HCT116 (cell line): ENCODE data around the gene BEGAIN. TPM values are rescaled to one million over a fixed set of nuclear protein-coding genes. Genes with fewer than 3 reads are reported as not detected.

Source experiments
- ATAC-seq: fragments of 200-7000 bp; cut with Tn5 transposase; 2 replicates; pipeline ENCODE4 v1.9.1; 2020; ENCODE audit warnings: mild to moderate bottlenecking, moderate library complexity
- BruUV-seq: library from RNA; stranded (reverse); fragments of 400-500 nt; replicated peaks from 2 replicates; lab custom pipeline; 2021; lab: Mats Ljungman, UMichigan
- CTCF ChIA-PET: fragments of 300-600 bp; sonication (Branson Sonifier 250); formaldehyde crosslinking; loops from one replicate; lab custom pipeline; 2021; ENCODE audit warnings: antibody characterized with exemption; lab: Charles Lee
- POLR2A ChIA-PET: fragments of 300-600, 350-600 bp; sonication (Branson Sonifier 250); formaldehyde crosslinking; loops from one replicate; lab custom pipeline; 2021; ENCODE audit warnings: antibody characterized with exemption; lab: Charles Lee
- RAD21 ChIA-PET, 2 experiments: fragments of 300-600 bp; sonication (Branson Sonifier 250); formaldehyde crosslinking; loops; one replicate each; lab custom pipeline; 2023; ENCODE audit warnings: low total read pairs in 2 of 2; ENCODE audit not compliant: uncharacterized antibody in 2 of 2, unreplicated experiment in 2 of 2, low non-redundant PET in 1 of 2; lab: Charles Lee
- DNase-seq: peaks from one replicate; pipeline ENCODE4 v3.0.0-alpha.2; 2010; ENCODE audit warnings: low read depth, low spot score
- H2AFZ ChIP-seq: fragments of 200-600 bp; shearing (Covaris generic), sonication (generic); 2 replicates; pipeline ENCODE4 v1.6.1; 2017; ENCODE audit warnings: low read depth, mixed run types, mixed read lengths, antibody characterized with exemption, low read length; ENCODE audit not compliant: poor library complexity, severe bottlenecking
- H3K27ac ChIP-seq: 2 replicates; pipeline ENCODE4 v1.5.1; 2012; ENCODE audit warnings: low read depth, low read length
- H3K27me3 ChIP-seq: fragments of 200-600 bp; sonication (generic); 2 replicates; pipeline ENCODE4 v1.6.1; 2016; ENCODE audit warnings: mixed run types, low read length, mixed read lengths; ENCODE audit not compliant: insufficient read depth
- H3K36me3 ChIP-seq, 2 experiments: fragments of 200-500 bp in 1 of 2; fragments of 200-600 bp in 1 of 2; sonication (Bioruptor generic) in 1 of 2; sonication (generic) in 1 of 2; 2 replicates each; pipeline versions ENCODE4 v1.5.1 to v1.6.1; 2014 to 2016; ENCODE audit warnings: low read length in 2 of 2, inconsistent platforms in 1 of 2, mixed read lengths in 1 of 2, mixed run types in 1 of 2; ENCODE audit not compliant: insufficient read depth in 2 of 2, control insufficient read depth in 1 of 2
- H3K4me1 ChIP-seq, 2 experiments: fragments of 200-600 bp in 1 of 2; sonication (generic) in 1 of 2; 2 replicates each; pipeline versions ENCODE4 v1.5.1 to v1.6.1; 2012 to 2017; ENCODE audit warnings: low read length in 2 of 2, inconsistent platforms in 1 of 2, mild to moderate bottlenecking in 1 of 2, mixed read lengths in 1 of 2, mixed run types in 1 of 2, moderate library complexity in 1 of 2; ENCODE audit not compliant: insufficient read depth in 2 of 2, control insufficient read depth in 1 of 2
- H3K4me2 ChIP-seq: fragments of 200-600 bp; sonication (generic); 2 replicates; pipeline ENCODE4 v1.6.1; 2017; ENCODE audit warnings: mixed run types, low read length, mixed read lengths
- H3K4me3 ChIP-seq, 2 experiments: fragments of 200-600 bp in 1 of 2; sonication (generic) in 1 of 2; replicated peaks in 1 of 2; 2 replicates each; pipeline ENCODE4 v1.5.1; 2011 to 2016; ENCODE audit warnings: low read length in 2 of 2, control low read depth in 1 of 2, low read depth in 1 of 2, mild to moderate bottlenecking in 1 of 2, mixed read lengths in 1 of 2, mixed run types in 1 of 2
- H3K79me2 ChIP-seq: fragments of 200-600 bp; sonication (generic); 2 replicates; pipeline ENCODE4 v1.6.1; 2017; ENCODE audit warnings: mild to moderate bottlenecking, mixed run types, low read length, moderate library complexity, mixed read lengths; ENCODE audit not compliant: insufficient read depth
- H3K9ac ChIP-seq: fragments of 200-600 bp; sonication (generic); 2 replicates; pipeline ENCODE4 v1.6.1; 2016; ENCODE audit warnings: low read length, mixed read lengths
- H3K9me2 ChIP-seq: fragments of 200-600 bp; sonication (generic), shearing (Covaris generic); 2 replicates; pipeline ENCODE4 v1.6.1; 2017; ENCODE audit warnings: mixed run types, mild to moderate bottlenecking, moderate library complexity; ENCODE audit not compliant: insufficient read depth
- H3K9me3 ChIP-seq, 2 experiments: fragments of 200-500 bp in 1 of 2; fragments of 200-600 bp in 1 of 2; sonication (Bioruptor generic) in 1 of 2; sonication (generic) in 1 of 2; 2 replicates each; pipeline ENCODE4 v1.6.1; 2014 to 2017; ENCODE audit warnings: low read length in 2 of 2, mixed read lengths in 2 of 2, inconsistent platforms in 1 of 2, low read depth in 1 of 2, mild to moderate bottlenecking in 1 of 2, mixed run types in 1 of 2, moderate library complexity in 1 of 2; ENCODE audit not compliant: control insufficient read depth in 1 of 2, insufficient read depth in 1 of 2
- H4K20me1 ChIP-seq: fragments of 200-600 bp; sonication (generic), shearing (Covaris generic); 2 replicates; pipeline ENCODE4 v1.6.1; 2017; ENCODE audit warnings: mixed run types, mild to moderate bottlenecking, moderate library complexity; ENCODE audit not compliant: insufficient read depth
- ATF3 ChIP-seq: IDR thresholded peaks from 2 replicates; pipeline ENCODE4 v1.6.1; 2012
- CBX3 ChIP-seq: IDR thresholded peaks from 2 replicates; pipeline ENCODE4 v1.6.1; 2012; ENCODE audit warnings: low read depth
- CTCF ChIP-seq, 3 experiments: fragments of 200-600 bp in 1 of 3; sonication (generic) in 1 of 3; IDR thresholded peaks in 2 of 3; conservative IDR thresholded peaks in 1 of 3; 2 replicates each; pipeline ENCODE4 v1.5.1; 2012 to 2017; ENCODE audit warnings: low read depth in 2 of 3, low read length in 2 of 3, antibody characterized with exemption in 1 of 3, borderline replicate concordance in 1 of 3, control low read depth in 1 of 3, mild to moderate bottlenecking in 1 of 3, mixed read lengths in 1 of 3, mixed run types in 1 of 3, moderate library complexity in 1 of 3; ENCODE audit not compliant: insufficient read depth in 1 of 3
- EGR1 ChIP-seq: IDR thresholded peaks from 2 replicates; pipeline ENCODE4 v1.6.1; 2012; ENCODE audit warnings: low read depth
- EZH2 ChIP-seq: fragments of 200-600 bp; sonication (generic); IDR thresholded peaks from 2 replicates; pipeline ENCODE4 v1.6.1; 2017; ENCODE audit warnings: antibody characterized with exemption, mixed run types
- FOSL1 ChIP-seq: IDR thresholded peaks from 2 replicates; pipeline ENCODE4 v1.6.1; 2012; ENCODE audit warnings: low read depth
- POLR2A ChIP-seq: IDR thresholded peaks from 2 replicates; pipeline ENCODE4 v1.7.0; 2011; ENCODE audit warnings: borderline replicate concordance; ENCODE audit not compliant: insufficient read depth, insufficient read length; ENCODE audit errors: extremely low read depth
- POLR2AphosphoS5 ChIP-seq: IDR thresholded peaks from 2 replicates; pipeline ENCODE4 v1.6.1; 2011; ENCODE audit warnings: mild to moderate bottlenecking, low read depth, low read length, moderate library complexity
- RAD21 ChIP-seq: IDR thresholded peaks from 2 replicates; pipeline ENCODE4 v1.6.1; 2012; ENCODE audit warnings: low read depth, mild to moderate bottlenecking
- REST ChIP-seq: IDR thresholded peaks from 2 replicates; pipeline ENCODE4 v1.6.1; 2012; ENCODE audit warnings: low read depth
- SP1 ChIP-seq: IDR thresholded peaks from 2 replicates; pipeline ENCODE4 v1.6.1; 2012; ENCODE audit warnings: low read depth
- SRF ChIP-seq: IDR thresholded peaks from 2 replicates; pipeline ENCODE4 v1.6.1; 2012; ENCODE audit warnings: low read depth
- YY1 ChIP-seq: IDR thresholded peaks from 2 replicates; pipeline ENCODE4 v1.6.1; 2011; ENCODE audit warnings: low read length, low read depth, moderate library complexity, mild to moderate bottlenecking; ENCODE audit not compliant: insufficient replicate concordance; ENCODE audit errors: extremely low read depth
- ZFX ChIP-seq: fragments of 450-650 bp; IDR thresholded peaks from 2 replicates; pipeline ENCODE4 v1.6.1; 2017
- intact Hi-C: fragments of 100-400 bp; cut with micrococcal nuclease; formaldehyde crosslinking; loops from 2 replicates; pipeline ENCODE4 v1.10.0; 2022
- total RNA-seq: library from RNA; stranded (reverse); gene quantifications from one replicate; pipeline ENCODE4 v1.2.1, GENCODE V29; 2021; ENCODE audit not compliant: unreplicated experiment

BEGAIN gene
- total RNA-seq, 1 experiment from 2014 or later = 8.5 TPM

GRCh38 chr14:100536121-100536510 is 51.1 kb downstream of the BEGAIN start:
- no peak overlapping the region for H3K4me3 ChIP-seq
- H2AFZ ChIP-seq = no peak overlapping the region
- POLR2A ChIA-PET = no interaction called here
- no peak for DNase-seq
- no peak for TF ChIP-seq EZH2
- no peak for TF ChIP-seq SRF
- TF ChIP-seq REST = no peak
- H3K4me2 ChIP-seq = no peak overlapping the region
- H3K27ac ChIP-seq = no peak overlapping the region
- RAD21 ChIA-PET = no interaction called here
- CTCF ChIA-PET = no interaction called here
- no peaks in the 10 kb centered on the region for H3K79me2 ChIP-seq
- H3K27me3 ChIP-seq = no peaks in the 10 kb centered on the region
- no TSS peak for BruUV-seq
- ATAC-seq = no peak
- H3K9me3 ChIP-seq = no peaks in the 10 kb centered on the region
- no peak overlapping the region for H3K9ac ChIP-seq
- H3K36me3 ChIP-seq = no peaks in the 10 kb centered on the region
- H3K9me2 ChIP-seq = no peaks in the 10 kb centered on the region
- peaks cover 7 to 22% of the 10 kb centered on the region in 2 experiments; a peak in 3 of 4 replicates for H3K4me1 ChIP-seq
- intact Hi-C loops = no loop called here
- H4K20me1 ChIP-seq = no peaks in the 10 kb centered on the region

- H3K79me2 ChIP-seq = no peaks in the 10 kb centered on the region
- no peak for TF ChIP-seq FOSL1
- TF ChIP-seq CTCF (IDR thresholded peaks at IDR 0.05 in 2 of 3, conservative IDR thresholded peaks at IDR 0.05 in 1 of 3; ENCODE audit: borderline replicate concordance in 1 of 3, insufficient read depth in 1 of 3, low read depth in 2 of 3, low read length in 2 of 3) = no peak
- no peak for TF ChIP-seq POLR2A
- no peak for TF ChIP-seq SP1
- no peak for TF ChIP-seq SRF
- no peak for TF ChIP-seq YY1
- no peak for TF ChIP-seq RAD21
- TF ChIP-seq ATF3 = no peak
- TF ChIP-seq ZFX = no peak
- no peak for TF ChIP-seq CBX3
- no peak for TF ChIP-seq EGR1
- no peak for TF ChIP-seq POLR2AphosphoS5
- H3K27me3 ChIP-seq = no peaks in the 10 kb centered on the region
- peaks cover 7 to 22% of the 10 kb centered on the region in 2 experiments; a peak in 3 of 4 replicates for H3K4me1 ChIP-seq
- H3K9ac ChIP-seq = no peak overlapping the region
- POLR2A ChIA-PET = interaction anchor here (1.1 kb wide), 1 partner anchor 10 kb away, joined by 5 read pairs; no protein-coding TSS in a partner anchor
- no peaks in the 10 kb centered on the region for H3K9me3 ChIP-seq
- CTCF ChIA-PET = no interaction called here
- H4K20me1 ChIP-seq = no peaks in the 10 kb centered on the region
- no TSS peak for BruUV-seq
- ATAC-seq (no peak), DNase-seq (no peak)
- RAD21 ChIA-PET = no interaction called here
- no peak overlapping the region; the same call in 1 of the 2 replicates for H3K27ac ChIP-seq
- no peak overlapping the region for H3K4me2 ChIP-seq
- no peaks in the 10 kb centered on the region for H3K9me2 ChIP-seq
- H3K36me3 ChIP-seq = no peaks in the 10 kb centered on the region
- intact Hi-C loops = no loop called here
- H2AFZ ChIP-seq = no peak overlapping the region
- no peak overlapping the region for H3K4me3 ChIP-seq
These were observed 51.7 kb downstream of the BEGAIN start for GRCh38 chr14:100535287-100536120.
